HG02623 (cell line): ENCODE data around the gene PNLIPRP1.

Experiments
- ATAC-seq: cut with Tn5 transposase; IDR thresholded peaks from one replicate; pipeline ENCODE4 v1.9.1; 2021; ENCODE audit warnings: moderate library complexity; ENCODE audit not compliant: unreplicated experiment

The PNLIPRP1 gene

GRCh38 chr10:116629340-116629739 lies 38.6 kb downstream of the PNLIPRP1 start:
- no peak for ATAC-seq

GRCh38 chr10:116630020-116630419 lies 39.3 kb downstream of the PNLIPRP1 start:
- ATAC-seq = no peak

- ATAC-seq = no peak
These were observed 41.1 kb downstream of the PNLIPRP1 start for GRCh38 chr10:116631871-116632295.

GRCh38 chr10:116632596-116633215 lies 41.9 kb downstream of the PNLIPRP1 start:
- ATAC-seq = no peak

- ATAC-seq = no peak
These were observed 42.4 kb downstream of the PNLIPRP1 start for GRCh38 chr10:116633216-116633600.

GRCh38 chr10:116634126-116634975 lies 43.6 kb downstream of the PNLIPRP1 start:
- ATAC-seq = no peak

GRCh38 chr10:116636385-116636784 lies 45.6 kb downstream of the PNLIPRP1 start:
- ATAC-seq = no peak

- ATAC-seq = no peak
These were observed 46.2 kb downstream of the PNLIPRP1 start for GRCh38 chr10:116636976-116637375.

- ATAC-seq = no peak
These were observed 47.1 kb downstream of the PNLIPRP1 start for GRCh38 chr10:116637830-116638229.

- ATAC-seq = no peak
These were observed 55.7 kb downstream of the PNLIPRP1 start for GRCh38 chr10:116646502-116646901.

GRCh38 chr10:116648903-116649302 lies 58.1 kb downstream of the PNLIPRP1 start:
- ATAC-seq = no peak

GRCh38 chr10:116653885-116654284 lies 63.1 kb downstream of the PNLIPRP1 start:
- ATAC-seq = no peak

GRCh38 chr10:116654816-116655215 lies 64.1 kb downstream of the PNLIPRP1 start:
- ATAC-seq = no peak

- ATAC-seq = no peak
These were observed 64.8 kb downstream of the PNLIPRP1 start for GRCh38 chr10:116655568-116655967.

- ATAC-seq = no peak
These were observed 65.3 kb downstream of the PNLIPRP1 start for GRCh38 chr10:116656044-116656443.

GRCh38 chr10:116657863-116658551 lies 67.2 kb downstream of the PNLIPRP1 start:
- ATAC-seq = no peak
